ENCODE results near the gene IL2RA.
A peak's percentile ranks its signal among the peaks of the same experiment; 100 is the strongest.
"Not testable (repeated sequence)": the region's sequence is repeated elsewhere in the genome, so short reads cannot be mapped to it uniquely, and the experiment has no call there.

The IL2RA gene

DNA sequence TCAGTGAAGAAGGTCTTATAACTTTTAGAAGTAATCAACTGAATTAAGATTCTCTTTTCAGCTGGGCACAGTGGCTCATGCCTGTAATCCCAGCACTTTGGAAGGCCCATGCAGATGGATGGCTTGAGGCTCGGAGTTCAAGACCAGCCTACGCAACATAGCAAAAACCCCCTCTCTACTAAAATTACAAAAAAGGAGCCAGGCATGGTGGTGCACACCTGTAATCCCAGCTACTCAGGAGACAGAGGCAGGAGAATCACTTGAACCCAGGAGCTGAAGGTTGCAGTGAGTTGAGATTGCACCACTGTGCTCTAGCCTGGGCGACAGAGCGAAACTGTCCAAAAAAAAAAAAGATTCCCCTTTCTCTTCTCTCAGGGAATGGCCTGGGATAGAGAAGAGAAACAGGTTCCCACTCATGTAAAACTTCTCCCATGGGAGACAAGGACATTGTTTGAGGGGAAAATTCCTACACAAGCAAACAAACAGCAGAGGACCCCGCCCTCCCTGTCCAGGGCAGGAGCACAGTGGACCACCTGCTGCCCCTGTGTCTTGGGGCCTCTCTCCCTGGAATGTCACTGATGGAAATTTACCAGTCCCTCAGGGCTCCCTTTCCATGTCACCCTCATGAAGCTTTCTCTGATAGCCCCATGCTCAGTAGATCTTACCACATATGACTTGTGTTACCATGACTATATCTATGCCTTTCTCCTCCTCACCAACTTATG lies 5.6 kb downstream of the IL2RA start:
- no peak for DNase-seq

DNA sequence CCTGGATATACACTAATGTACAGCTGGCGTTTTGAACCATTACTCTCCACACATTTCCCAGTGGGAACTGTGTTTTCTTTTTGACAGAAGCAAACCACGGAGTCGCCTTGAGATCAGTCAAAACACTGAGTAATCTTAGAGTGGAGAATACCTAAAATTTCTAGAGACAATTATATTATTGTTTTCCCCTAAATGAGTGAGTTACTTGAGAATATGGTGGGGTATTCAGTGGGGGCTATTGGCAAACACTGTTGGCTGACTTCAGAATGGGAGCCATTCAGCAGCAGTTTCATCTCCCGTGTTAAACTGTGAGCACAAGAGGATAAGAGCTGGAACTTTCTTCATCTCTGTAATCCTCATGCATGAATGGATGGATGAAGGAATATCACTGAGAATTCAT lies 6.2 kb downstream of the IL2RA start:
- DNase-seq, result no peak

GRCh38 chr10:6054884-6055283 lies 7.3 kb downstream of the IL2RA start:
- DNase-seq, result no peak

DNA sequence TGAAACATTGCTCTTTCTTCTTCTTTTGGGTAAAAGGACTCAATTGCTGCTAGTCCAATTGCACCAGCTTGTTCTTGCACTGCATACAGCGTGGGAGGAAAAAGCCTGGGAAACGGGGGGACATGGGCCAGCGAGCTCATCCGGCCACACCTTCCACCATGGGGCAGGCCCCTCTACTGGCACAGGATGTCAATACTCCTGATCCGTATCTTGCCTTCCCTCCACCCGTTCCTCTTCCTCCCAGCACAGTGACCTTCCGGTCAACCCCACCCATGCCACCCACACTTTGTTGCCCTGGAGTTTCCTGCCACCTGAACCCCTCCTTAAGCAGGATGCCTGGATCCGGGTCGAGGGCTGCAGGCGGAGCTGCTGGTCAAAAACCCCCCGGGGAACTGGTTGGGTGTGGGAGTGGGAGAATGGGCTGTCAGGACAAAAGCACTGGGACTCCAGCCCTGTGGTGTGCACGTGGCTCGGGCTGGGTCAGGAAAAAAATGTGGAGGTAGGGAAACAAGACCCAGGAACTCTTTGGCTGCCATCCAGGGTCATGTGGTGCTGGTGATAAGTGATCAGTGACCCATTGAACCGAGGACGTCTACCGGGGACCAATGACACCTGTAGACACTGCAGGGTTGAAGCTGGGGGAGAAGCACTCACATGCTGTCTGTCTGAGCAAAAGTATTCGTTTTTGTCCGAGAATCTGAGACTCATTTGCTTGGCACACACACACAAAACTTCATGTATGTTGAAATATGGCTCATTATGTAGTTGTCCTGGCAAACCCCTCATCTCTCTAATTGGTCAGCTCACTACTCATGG lies 8.1 kb downstream of the IL2RA start:
- DNase-seq, result no peak

DNA sequence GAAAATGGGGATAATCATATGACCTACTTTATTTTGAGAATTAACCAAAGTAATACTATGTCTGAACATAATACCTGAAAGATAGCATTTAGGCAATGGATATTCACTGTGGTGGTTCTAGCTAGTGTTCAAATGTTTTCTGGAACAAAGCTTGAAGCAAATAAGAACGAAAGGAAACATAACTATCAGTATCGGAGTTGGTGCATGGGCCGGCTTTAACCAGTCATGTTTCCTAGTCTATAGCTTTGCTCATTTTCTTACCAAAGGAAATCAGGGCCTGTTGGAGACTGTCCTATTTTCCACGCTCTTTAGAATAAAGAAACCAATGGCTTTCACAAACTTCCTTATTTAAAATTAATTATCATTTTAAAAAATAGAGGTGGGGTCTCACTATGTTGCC lies 8.9 kb downstream of the IL2RA start:
- no peak for DNase-seq

- DNase-seq, result no peak
Measured at GRCh38 chr10:6052247-6053221, 9.6 kb downstream of the IL2RA start.

- peak; percentile 36 for DNase-seq
Measured at GRCh38 chr10:6050801-6051445, 11.2 kb downstream of the IL2RA start.

DNA sequence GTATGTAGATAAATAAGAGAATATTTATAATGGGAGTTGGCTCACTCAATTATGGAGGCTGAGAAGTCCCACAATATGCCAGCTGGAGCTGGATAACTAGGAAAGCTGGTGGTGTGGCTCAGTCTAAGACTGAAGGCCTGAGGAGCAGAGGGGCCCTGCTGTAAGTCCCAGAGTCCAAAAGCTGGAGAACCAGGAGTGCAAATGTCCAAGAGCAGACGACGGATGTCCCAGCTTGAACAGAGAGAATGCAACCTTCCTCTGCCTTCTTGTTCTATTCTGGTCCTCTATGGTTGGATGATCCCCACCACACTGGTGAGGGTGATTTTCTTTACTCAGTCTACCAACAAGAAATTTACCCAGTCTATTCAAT lies 13.2 kb downstream of the IL2RA start:
- DNase-seq, result no peak

DNA sequence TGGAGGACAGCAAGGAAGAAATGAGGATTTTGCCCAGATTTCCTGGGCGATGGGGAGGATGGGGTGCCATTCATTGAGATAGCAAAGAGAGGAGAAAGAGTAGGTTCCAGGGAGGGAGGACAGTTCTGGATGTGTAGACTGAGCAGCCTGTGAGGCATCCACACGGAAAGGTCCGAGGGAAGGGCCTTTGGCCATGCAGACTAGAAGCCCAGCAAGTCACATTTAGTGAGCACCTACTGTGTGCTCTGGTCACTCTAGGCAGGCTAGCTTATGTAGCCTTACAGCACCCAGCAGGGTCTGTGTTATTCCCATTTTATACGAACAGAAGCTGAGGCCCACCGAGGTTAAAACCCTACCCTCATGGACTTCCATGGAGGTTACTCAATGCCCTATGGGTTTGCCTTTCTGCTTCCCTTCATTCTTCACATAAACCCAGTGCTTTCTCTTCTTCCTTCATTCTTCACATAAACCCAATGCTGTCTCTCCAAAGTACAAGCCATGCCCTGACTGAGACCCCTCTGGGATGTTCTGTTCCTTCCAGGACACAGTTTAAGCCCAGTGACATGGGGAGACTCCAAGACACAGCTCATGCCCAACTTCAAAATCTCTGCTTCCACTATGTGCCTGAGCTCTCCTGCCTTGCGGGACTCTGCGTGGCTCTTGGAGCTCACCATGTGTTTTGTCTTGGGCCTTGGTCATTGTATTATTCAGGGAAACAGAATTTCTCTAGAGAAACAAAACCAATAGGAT lies 13.7 kb downstream of the IL2RA start:
- DNase-seq, result no peak

- no peak for DNase-seq
Measured at GRCh38 chr10:6047847-6048246, 14.3 kb downstream of the IL2RA start.

- DNase-seq, result no peak
Measured at GRCh38 chr10:6046773-6047611, 15.2 kb downstream of the IL2RA start.

DNA sequence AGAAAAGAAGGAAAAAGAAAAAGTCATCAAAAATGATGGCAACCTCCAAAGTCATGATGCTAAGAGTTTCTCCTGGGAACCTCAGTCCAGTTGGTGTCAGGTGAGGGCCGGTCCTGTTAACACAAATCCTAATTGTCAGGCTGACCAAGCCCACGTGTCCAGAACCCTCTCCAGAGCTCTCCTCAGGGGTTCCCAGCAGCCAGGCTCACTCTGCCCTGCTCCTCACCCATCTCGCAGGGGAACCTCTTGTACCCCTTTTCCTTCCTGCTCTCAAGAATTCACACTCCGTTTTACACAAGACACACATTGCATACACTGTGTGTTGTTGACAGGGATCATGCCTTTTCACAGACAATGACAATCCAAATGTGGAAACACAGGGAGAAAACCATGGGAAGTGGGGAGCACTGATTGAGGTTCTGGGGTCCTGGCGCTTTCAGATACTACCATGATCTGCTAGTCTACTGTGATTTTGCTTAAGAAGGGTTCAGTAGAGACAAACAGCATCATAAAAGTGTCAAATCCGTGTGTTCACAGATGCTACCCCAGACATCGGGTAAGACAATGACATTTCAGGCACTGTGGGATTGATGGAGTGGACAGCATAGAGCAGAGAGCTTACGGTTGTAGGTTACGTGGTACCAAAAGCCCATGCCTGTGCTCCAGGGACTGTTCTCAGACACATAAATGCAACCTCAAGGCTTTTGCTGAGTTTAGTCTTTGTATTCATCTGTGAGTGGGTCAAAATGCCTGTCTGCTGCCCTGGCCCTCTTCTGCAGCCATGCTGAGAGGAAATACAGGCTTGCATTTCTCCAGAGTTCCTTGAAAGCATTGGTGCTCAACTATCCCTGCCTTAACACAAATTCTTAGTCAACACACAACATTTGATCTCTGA lies 16.0 kb downstream of the IL2RA start:
- no peak for DNase-seq

DNA sequence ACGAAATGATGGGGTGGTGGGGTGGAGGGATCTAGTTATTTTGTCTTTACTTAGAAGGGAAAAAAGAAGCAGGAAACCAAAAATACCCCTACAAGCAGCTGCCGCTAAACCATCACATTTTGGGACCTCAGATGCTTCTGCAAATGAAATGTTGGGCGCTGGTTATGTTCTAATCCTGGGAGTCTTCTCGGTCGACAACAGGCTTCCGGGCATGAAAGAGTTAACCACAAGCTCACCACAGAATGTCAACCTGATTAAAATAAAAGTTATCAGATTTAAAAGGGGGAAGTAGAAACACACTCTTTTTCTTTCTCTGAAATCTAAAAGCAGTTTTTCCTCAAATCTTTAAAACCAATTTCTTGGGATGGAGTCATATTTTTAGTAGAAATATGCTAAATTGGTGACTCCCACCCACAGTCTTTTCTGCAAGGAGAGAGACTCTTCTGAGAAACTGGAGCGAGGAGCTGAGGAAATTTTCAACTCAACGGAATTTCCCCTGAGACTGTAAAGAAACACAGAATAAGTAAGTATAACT lies 16.8 kb downstream of the IL2RA start:
- no peak for DNase-seq

DNA sequence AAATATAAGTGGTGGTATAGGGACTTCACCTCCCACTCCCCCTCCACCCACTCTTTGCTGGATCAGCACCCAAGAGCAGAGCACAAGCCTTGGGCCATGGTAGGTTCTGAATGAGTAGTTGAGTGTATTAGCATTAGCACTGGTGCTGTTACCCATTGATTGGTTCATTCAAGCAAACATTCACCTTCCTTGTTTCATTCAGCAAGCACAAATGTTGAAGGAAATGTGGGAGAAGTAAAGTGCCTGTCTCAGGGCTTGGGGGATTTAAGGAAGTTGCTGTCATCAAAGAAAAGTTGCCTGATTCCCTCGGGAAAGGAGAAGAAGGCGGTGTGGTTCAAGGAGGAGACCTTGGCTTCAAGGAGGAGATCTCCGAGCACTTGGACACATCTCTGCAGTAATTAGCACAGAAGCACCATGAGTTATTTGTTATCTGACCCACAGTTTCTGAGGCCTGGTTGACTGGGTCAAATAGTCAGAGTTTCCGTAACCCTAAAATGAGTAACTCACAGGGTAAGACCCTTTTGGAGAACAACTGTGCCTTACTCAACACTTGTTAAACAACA lies 17.3 kb downstream of the IL2RA start:
- DNase-seq, result no peak

- no peak for DNase-seq
Measured at GRCh38 chr10:6044060-6044459, 18.1 kb downstream of the IL2RA start.

DNA sequence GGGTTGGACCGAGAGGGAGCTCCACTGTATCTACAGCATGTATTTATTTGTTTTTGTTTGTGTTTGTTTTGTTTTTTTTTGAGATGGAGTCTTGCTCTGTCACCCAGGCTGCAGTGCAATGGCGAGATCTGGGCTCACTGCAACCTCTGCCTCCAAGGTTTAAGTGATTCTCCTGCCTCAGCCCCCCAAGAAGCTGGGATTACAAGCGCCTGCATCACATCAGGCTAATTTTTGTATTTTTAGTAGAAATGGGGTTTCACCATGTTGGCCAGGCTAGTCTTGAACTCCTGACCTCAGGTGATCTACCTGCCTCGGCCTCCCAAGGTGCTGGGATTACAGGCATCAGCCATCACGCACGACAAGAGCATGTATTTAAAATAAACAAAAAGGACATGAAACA lies 18.8 kb downstream of the IL2RA start:
- not testable (repeated sequence) for DNase-seq

DNA sequence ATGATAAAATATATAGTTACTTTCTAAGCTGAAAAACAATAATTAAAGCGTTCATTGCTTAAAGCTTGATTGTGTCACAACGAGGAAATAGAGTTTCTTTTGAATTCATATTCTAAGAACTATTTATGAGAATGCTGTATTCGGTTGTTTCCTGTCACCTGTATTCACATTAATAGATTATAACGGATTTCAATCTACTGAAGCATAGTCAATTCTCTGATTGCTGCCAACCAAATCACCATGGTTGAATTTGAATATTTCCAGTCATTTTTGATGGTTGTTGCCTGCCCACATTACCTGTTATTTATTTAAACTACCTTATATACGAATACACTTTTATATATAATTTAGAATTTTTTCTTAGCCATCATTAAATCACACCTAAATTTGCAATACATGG lies 22.0 kb downstream of the IL2RA start:
- DNase-seq, result no peak

DNA sequence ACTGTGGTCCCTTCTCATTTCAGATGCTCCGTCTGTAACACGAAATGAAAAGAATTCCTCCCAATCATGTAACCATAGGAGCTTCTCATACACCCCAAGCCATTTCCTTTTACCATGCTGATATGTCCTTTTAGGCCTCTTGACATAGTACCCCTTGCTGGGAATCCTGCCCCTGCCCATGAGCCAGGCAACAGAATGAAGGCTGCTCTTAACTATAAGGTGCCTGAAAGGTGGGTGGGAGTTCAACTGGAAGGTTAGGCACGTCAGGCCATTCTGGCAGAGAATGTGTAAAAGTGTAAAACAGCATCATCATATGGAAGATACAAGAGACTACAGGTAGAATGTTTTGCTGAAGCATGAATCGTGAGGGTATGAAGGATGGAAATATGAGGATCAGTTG lies 22.5 kb downstream of the IL2RA start:
- DNase-seq, result no peak

DNA sequence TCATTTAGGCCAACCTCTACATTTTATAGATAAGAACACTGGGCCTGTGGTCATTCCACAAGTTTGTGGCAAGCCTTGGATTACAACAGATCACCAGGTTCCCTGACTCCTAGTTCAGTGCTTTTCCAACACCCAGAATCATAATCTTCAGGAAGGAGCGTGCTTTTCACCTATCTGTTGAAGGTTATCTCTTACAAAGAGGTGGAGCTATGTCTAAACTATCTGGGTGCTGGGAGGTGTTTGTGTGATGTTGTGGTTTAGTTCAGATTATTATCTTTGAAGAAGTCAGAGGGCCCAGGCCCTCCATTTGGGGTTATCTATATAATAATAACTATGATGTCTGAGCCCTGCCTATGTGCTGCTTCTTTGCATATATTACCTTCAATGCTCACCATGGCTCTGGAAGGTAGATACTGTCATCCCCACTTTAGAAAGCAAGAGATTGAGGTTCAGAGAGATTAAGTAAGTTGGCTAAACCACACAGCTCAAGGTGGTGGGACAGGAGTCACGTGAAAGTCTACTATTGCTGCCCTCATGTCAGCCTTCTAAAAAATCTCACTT lies 24.0 kb downstream of the IL2RA start:
- DNase-seq, result no peak
